HG02759 (cell line): ENCODE measurements around the gene CEMP1.
"Not testable (repeated sequence)": the region's sequence is repeated elsewhere in the genome, so short reads cannot be mapped to it uniquely, and the experiment has no call there.

Source experiments
- ATAC-seq: cut with Tn5 transposase; IDR thresholded peaks from one replicate; pipeline ENCODE4 v1.9.1; 2021; ENCODE audit warnings: mild to moderate bottlenecking, moderate library complexity; ENCODE audit not compliant: unreplicated experiment

Gene CEMP1, protein sequence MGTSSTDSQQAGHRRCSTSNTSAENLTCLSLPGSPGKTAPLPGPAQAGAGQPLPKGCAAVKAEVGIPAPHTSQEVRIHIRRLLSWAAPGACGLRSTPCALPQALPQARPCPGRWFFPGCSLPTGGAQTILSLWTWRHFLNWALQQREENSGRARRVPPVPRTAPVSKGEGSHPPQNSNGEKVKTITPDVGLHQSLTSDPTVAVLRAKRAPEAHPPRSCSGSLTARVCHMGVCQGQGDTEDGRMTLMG

DNA sequence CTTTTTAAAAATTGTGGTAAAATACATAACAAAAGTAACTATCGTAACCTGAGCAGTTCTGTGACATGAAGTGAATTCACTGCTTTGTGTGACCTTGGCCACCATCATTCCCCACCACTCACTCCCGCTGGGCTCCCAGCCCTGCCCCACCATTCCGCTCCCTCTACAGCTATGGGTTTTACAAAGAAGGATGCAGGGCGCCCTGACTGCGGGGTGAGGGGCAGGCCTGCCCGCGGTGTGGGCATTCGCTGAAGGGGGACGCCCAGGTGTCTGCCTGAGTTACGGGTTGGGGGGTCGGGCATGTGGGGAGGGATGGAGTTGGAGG lies at the start of gene CEMP1:
CEMP1 (minus strand) TSS at position 38 of the 325 bp plus-strand sequence. CDS start 335 bp downstream, outside the sequence.
- peak; percentile 4 for ATAC-seq

DNA sequence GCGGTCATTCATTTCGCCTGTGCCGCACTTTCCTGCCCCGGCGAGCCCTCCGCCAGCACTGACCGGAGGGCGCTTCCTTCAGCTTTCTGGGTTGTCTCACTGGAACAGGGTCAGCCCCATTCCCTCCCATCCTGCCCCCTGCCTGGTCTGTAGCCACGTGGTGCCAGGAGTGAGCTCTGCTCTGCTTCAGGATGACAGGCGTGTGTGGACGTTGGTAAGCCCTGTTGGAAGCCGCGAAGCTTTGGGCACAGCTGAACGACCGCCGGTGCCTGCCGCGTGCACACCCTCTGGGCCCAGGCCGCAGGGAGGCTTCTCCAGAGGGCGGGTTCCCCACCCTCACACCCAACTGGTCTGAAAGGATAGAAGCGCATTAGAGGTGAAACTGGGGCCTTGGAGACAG lies 49.6 kb upstream of the CEMP1 start:
- ATAC-seq = not testable (repeated sequence)

DNA sequence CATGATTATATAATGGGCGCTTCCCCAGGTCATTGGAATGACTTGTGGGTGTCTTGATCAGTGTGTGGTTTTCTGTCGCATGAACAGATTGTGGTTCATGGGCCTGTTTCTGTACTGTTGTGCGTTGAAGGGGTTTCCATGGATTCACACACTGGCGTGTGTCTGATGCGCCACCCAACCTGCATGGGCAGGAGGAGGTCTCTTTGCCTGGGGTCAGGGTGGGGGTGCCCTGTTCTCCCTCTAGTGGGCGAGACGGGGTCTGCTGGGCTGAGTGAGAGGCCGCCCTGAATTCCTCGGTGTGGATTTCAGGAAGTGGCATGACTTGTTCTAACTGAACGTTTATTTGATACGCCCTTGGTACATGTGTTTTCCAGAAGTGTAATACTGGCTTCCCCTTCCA lies 48.9 kb upstream of the CEMP1 start:
- not testable (repeated sequence) for ATAC-seq

DNA sequence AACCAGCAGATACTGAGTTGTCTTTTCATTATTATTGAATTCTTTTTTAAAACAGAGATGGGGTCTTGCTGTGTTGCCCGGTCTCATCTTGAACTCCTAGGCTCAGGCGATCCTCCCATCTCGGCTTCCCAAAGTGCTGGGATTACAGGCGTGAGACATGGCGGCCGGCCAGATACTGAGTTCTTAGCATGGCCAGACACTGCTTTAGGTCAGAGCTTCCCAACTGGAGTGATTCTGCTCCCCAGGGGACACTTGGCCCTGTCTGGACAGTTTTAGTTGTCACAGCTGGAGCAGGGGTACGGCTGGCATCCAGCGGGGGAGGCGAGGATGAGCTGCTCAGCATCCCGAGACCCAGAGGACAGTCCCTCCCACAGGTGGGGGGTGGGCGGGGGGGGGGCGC lies 47.7 kb upstream of the CEMP1 start:
- not testable (repeated sequence) for ATAC-seq

DNA sequence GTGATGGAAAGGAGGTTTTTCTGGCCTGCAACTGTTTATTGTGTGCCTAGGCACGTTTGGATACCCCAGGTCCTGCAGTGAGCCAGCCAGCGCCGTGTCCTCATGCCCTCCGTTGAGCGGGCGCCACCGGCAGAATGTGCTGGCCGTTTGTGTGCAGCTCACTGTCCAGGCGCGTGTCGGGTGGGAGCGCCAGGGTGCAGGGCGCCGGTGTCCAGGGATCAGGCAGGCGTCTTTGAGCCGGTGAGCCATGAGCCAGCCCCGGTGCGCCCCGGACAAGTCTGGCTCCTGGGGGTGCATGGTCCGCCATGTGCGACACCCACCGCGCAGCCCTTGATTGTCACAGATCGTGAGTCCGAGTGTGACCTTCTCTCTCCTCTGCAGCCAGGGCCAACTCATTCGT lies 45.8 kb upstream of the CEMP1 start:
- not testable (repeated sequence) for ATAC-seq

DNA sequence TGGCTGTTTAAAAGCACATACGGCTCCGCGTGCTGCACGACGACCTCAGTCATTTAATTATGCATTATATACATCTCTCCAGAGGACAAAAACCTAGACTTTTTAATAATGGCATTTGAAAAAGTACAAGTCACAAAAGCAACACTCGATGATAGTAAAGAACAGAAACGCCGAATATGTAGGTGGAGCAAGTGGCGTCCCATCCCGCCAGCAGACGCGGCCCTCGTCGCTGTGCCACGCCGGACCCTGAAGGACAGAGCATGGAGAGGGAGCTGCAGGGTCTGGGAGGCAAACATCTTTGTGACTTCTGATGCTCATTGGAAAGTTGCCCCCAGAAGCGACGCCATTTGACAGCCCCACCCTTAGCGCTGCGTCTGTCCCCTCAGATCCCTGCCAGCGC lies 44.6 kb upstream of the CEMP1 start:
- not testable (repeated sequence) for ATAC-seq

DNA sequence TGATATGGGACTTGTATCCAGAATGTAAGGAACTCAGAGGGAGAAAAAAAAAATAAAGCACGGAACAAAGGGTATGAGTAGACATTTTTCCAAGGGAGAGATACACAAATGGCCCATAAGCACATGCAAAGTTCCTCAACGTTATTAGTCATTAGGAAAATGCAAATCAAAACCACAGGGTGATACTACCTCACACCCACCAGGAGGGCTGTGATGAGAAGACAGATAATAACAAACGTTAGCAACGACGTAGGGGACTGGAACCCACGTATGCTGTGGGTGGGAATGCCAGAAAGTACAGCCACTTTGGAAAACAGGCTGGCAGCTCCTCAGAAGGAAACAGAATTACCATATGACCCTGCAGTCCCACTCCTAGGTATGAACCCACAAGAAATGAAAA lies 41.5 kb upstream of the CEMP1 start:
- ATAC-seq = not testable (repeated sequence)

DNA sequence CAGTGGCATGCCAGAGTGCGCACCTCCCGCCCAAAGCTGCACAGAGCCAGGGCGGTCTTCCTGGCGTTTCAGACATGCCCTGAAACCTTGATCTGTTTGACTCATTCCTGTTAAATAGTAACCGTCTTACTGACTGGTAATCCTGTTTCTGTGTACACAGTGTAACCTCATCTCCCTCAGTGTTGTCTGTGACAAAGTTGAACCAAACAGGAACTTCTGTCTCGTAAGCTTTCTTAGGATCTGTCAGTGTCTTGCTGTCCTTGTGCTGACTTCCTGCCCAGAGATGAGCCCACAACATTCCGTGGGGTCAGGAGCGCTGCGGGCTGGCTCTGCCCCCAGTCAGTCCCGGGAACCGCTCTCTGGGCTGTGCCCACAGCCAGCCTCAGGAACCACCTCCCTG lies 37.4 kb upstream of the CEMP1 start:
- not testable (repeated sequence) for ATAC-seq

DNA sequence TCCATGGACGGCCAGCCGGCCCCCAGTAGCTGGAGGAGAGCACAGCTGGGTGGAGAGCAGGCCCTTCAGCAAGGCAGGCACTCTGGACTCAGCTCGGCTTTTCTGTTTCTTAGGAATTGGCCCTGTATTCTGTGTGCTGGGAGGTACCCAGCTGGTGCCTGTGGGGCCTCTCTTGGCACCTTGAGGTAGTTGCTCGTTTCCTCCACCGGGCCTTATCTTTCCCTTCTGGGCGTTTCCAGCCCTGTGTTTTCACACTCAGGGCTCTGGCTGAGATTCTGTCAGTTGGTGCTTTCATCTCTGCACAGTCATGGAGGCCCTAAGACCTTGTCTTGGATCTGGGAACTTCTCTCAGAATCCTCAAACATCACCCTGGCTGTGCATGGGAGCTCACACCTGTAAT lies 36.3 kb upstream of the CEMP1 start:
- ATAC-seq = not testable (repeated sequence)

DNA sequence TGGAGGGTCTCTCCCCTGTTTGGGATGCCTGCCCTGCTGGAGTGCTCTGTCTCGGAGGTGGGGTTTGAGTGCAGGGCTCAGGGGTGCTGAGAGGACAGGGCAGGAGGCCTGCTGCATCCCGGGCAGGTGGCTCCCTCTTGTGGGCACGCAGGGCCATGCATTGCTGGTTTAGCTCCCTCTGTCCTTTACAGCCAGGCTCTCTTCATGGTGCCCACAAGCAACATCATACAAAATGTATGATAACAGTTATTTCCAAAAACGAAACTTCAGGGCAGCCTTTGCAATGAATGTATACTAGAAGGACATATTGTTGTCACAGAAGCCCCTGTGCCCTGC lies 29.6 kb upstream of the CEMP1 start:
- ATAC-seq = peak; percentile 71

DNA sequence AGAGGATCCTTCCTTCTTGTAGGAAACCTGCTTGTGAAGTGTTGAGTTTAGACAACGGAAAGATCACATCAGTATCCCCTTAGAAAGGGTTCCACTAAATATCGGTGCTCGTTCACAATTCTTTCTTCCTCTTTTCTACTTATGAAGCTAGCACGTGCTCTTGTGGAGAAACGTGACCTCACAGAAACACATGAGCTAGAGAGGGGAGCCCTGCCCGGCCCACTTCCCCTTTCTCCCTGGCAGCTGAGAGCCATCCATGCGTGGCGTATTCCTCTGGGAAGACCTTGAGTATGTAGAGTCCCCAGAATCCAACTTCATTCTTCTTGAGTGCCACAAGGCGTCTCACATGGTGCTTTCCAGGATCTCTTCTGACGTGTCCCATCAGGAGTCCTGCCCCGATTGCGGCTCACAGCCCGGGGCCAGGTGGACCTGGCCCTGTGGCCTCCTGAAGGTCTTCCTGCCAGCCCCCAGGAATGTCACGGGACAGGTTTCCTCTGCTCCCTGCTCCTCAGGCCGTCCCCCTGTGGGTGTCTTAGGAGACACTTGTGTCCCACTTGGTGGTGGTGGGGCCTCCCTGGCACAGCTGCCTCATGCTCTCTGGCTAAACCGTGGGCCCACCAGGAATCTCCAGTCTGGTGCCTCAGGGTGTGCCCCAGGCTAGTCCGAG lies 29.1 kb upstream of the CEMP1 start:
- ATAC-seq = peak; percentile 56

DNA sequence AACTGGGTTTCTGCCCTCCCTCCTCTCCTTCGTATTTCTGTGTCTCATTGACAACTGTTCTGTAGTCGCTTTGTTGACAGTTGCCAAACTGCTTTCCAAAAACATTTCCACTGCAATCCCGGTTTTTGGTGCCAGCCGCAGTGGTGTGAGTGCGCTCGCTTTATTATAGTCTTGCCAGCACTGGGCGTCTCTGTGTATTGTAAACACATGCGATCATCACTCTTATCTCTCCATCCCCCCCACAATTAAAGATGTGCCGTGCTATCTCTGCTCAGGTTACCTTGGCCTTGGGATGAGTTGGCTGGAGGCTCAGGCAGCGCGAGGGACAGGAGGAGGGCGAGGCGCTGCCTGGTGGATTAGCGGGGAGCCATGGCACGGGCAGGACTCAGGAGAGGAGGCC lies 25.9 kb upstream of the CEMP1 start:
- not testable (repeated sequence) for ATAC-seq

DNA sequence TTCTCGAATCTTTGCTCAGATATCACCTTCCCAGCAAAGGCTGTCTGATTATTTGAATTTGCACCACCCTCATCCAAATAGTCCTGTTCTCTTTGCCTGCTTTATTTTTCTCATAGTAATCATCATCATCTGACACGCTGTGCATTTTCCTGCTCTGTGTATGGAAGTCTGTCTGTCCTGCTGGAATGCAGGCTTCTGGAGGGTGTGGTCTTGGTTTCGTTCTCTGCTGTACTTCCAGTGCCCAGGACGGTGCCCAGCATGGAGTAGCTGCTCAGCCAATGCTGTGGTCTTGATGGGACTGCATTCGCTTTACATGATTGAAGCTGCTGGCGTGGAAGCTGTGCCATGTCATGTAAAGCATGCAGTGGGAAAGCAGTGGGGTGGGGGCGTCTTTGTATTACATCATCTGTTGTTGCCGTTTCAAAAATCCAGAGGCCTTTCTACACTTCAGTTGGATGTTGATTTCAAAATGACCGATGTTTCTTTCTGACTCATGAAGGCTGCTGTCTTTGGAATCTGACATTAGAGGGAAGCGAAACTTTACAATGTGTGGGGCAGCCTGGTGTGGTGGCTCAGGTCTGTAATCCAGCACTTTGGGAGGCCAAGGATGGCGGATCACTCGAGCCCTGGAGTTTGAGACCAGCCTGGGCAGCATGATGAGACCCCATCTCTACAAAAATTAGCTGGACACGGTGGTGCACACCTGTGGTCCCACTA lies 23.7 kb upstream of the CEMP1 start:
- not testable (repeated sequence) for ATAC-seq

DNA sequence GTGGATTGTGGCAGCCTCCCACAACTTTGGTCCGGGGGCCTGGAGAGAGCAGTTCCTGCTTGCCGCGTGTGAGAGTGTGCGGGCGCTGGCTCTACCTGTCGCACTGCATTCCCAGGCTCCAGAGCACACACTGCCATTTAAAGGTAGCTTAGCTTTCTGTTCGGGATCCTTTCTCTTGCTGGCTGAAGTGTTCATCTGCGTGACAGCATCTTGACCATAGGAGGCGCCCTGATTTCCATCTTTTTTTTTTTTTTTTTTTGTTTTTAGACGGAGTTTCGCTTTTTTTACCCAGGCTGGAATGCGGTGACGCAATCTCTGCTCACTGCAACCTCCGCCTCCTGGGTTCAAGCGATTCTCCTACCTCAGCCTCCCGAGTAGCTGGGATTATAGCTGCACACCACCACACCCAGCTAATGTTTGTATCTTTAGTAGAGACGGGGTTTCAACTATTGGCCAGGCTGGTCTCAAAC lies 20.2 kb upstream of the CEMP1 start:
- ATAC-seq = not testable (repeated sequence)

DNA sequence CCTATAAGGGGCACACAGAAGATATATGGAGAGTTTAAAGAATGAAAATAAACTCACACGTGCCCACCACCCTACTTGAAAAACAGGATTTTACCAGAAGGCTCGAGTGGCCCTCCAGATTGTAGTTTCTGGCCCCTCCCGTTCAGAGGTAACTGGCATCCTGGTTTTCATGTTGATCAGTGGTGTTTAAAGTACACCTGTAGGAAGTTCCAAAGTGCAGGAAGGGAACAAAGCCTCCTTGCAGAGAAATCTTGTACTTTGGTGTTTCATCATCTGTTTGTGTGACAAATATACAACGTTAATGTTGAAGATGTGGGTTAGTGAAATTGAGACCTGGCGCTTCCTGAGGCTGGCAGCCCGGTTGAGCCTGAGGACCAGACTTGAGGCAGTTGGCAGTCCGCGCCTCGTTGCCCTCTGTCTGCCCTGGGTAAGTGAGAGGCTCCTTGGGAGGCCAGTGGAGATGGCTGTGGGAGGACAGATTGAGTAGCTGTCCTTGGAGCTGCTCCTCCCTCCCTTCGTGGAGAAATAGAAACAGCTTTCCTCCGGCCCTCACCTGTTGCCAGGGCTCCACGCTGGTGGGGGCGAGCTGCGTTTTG lies 19.2 kb upstream of the CEMP1 start:
- not testable (repeated sequence) for ATAC-seq

DNA sequence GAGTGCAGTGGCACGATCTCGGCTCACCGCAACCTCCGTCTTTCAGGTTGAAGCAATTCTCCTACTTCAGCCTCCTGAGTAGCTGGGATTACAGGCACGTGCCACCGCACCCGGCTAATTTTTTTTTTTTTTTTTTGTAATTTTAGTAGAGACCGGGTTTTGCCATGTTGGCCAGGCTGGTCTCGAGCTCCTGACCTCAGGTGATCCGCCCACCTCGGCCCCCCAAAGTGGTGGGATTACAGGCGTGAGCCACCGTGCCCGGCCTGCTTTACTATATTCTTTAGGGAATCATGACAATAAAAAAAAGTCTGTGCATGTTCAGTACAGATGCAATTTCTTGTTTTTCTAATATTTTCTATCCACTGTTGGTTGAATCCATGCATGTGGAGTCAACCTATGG lies 12.6 kb upstream of the CEMP1 start:
- not testable (repeated sequence) for ATAC-seq

DNA sequence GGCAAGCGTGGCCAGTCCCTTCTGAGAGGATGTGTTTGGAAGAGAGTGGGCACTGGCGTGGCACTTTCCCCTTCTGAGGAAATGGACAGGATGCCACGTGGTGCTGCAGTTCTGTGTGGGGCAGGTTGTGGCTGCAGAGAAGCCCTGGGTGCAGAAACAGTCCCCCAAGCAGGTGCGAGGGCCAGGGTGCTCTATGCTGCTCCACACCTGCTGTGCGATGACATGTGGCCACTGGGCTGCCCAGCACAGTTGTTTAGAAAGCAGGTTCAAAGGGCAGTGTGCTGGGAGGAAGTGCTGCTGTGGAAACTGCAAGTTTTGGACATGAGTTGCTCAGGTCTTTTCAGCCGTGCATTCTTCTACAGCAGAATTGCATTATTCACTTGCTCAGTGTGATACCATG lies 10.2 kb upstream of the CEMP1 start:
- not testable (repeated sequence) for ATAC-seq

DNA sequence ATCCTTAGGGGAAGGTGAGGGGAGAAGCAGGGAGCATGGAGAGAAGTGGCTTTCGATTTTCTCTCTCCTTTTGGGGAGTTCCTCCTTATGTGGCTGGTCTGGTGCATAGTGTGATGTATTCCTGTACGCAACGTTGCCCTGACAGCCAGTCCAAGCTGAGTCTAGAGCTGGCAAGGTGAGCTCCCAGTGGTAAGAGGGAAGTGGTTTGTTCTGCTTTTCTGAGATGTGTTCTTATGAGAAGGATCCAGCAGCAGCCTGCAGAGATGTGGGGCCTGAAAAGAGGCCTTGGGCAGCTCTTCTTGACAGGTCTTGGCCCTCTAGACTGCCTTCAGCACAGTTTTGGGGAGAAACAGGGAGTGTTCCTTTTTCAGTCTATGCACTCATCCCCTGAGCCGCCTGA lies 9.7 kb upstream of the CEMP1 start:
- ATAC-seq = not testable (repeated sequence)

DNA sequence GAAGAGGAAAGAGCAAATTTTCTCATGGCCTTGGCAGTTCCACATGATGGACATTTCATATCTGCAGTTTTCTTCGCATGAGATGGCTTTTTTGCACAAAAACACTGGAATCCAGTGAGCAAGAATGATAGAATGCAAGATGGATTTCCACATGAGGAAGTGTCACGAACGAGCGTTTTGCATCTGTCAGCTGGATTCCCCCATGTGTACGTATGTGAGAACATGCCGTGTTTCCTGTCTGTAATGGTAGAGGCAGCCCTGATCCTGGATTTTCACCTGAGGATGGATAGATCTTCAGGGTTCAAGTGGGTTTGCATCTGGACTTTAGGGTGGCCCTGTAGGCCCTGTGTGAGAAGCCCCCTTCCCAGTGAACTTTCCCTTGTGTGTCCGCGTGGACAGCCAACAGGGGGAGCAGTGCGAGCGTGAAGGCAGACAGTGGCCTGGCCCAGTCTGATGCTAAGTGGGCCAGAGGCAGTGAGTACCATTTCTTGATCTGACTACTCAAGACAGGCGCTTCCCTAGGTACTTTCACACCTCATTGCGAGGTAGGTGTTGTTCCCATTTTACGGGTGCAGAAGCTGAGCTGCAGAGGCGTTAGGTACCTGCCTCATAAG lies 8.7 kb upstream of the CEMP1 start:
- ATAC-seq = not testable (repeated sequence)

DNA sequence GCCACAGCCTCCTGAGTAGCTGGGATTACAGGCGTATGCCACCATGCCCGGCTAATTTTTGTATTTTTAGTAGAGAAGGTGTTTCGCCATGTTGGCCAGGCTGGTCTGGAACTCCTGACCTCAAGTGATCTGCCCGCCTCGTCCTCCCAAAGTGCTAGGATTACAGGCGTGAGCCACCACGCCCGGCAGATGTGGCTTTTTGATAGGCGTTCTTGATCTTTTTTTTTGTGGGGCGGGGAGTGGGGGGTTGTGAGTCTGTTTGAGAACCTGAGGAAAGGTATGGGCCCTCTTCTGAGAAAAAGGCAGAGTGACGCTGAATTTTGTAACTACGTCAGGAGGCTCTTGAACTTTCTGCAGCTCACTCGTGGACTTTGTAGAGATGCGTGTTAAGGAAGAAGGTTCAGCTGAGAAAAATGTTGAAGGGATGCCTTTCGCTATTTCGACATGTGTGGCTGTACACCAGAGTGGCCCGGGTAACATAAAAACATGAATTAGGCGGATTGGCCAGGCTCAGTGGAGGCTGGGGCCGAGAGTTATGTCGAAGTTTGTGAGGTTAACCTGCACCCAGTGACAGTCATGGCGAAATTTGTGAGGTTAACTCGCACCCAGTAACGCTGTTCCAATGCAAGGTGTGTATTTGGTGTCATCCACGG lies 8.1 kb upstream of the CEMP1 start:
- not testable (repeated sequence) for ATAC-seq
